Urothelium cell line (cell line): ENCODE results near the gene NRG3.

Experiments used
- DNase-seq: peaks from one replicate; pipeline ENCODE4 v3.0.0; 2011; ENCODE audit warnings: low spot score, mixed read lengths
- FAIRE-seq: peaks from 2 replicates; lab custom pipeline; 2011; peaks lifted over from hg19 to GRCh38; lab: Jason Lieb, UNC

Gene NRG3

DNA sequence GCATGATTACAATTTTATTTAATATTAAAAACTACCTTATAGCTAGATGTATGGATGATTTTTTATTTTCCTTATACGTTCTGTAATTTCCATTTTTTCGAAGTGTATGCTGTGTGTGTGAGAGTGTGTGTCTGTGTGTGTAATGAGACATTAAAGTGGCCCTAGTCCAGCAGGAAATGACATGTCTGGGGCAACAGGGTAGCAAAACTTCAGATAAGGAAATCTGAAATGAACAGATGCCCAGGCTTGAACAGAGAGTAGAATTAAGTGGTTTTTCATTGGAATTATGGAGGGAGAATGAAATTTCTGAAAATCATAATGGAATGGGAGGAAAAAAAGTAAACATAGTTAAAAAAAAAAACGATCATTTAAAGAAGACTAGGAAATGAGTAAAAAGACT, 200.6 kb downstream of the NRG3 start:
- FAIRE-seq (no peak), DNase-seq (no peak)

DNA sequence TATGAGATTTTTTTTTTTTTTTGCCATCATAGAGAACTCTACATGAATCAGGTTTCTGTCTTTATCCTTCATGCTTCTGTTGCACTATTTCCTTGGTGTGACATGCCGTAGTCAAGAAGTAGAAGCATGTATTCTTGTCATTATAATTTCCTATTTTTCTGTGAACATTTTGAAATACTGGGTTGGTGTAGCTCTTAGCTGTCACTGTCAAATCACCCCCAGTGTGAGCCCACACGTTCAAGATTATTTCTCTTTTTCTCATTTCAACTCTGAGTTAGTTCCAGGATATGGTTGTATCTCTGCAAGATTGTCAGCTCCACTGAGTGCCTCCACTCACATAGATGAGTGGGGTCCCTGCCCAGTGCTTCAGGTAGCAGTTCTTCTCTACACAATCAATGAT, 209.5 kb downstream of the NRG3 start:
- no peak for FAIRE-seq
- DNase-seq = no peak

DNA sequence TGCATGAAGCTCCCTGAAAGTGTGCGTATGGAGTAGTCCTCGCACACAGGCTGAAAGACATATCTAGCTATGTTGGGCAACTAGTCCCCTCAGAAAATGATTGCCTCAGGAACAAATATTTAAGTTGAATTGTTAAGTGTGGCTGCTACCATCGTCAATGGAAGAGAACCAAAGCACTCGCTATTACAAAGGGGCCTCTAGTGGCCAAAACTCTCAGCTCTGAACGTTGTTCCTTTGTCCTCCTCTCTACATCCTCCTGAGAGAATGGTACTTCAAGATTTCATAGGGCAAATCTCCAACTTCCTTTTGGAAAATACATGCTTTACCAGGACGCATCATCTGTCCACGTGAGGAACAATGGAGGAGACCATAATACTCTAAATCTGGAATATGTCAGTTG, 209.9 kb downstream of the NRG3 start:
- DNase-seq (no peak), FAIRE-seq (no peak)

DNA sequence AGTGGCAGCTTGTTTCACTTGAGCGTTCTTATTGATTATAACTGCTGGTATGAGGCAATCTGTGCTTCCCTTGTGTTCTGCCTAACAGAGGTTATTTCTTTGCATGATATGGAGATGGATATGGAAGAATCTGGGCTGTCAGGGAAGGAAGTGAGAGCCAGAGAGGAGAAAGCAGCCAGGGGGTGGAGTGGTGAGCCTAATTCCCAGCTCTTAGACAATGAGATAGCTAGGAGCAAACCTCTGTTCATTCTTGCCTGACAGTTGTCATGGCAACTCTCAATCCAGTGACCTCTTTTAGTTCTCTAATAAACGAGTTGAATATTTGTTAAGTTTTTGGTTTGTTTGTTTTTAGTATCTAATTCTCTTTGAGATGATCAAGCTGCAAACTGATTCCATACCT, 214.3 kb downstream of the NRG3 start:
- FAIRE-seq = no peak
- DNase-seq = no peak

DNA sequence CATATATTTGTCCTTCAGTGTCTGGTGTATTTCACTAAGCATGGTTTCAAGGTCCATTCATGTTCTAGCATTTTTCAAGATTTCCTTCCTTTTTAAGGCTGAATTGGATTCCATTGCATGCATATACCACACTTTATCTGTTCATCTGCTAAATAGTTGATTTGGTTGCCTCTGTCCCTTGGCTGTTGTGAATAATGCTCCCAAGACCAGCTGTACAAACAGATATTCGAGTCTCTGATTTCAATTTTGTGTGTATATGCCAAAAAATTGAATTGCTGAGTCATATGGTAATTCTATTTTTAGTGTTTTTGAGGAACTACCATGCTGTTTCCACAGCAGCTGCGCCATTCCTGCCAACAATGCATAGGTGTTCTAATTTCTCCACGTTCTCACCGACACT, 216.4 kb downstream of the NRG3 start:
- no peak for DNase-seq
- FAIRE-seq = no peak

DNA sequence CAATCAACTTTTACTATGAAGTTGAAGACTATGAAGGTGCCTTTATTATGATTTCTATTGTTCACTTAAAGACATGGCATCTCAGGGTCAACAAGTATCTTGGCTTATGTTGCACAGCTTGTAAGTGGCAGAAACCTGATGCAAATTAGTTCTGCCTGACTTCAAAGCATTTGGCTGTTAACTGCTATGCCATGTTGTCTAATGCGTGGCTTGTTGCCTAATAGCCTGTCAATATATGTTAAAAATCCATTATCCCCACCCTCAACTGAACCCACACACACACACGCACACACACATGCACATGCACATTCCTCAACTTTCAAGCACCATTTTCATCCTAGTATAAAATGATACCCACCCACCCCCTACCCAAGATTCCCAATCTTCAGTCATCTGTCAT, 217.1 kb downstream of the NRG3 start:
- no peak for FAIRE-seq
- no peak for DNase-seq

DNA sequence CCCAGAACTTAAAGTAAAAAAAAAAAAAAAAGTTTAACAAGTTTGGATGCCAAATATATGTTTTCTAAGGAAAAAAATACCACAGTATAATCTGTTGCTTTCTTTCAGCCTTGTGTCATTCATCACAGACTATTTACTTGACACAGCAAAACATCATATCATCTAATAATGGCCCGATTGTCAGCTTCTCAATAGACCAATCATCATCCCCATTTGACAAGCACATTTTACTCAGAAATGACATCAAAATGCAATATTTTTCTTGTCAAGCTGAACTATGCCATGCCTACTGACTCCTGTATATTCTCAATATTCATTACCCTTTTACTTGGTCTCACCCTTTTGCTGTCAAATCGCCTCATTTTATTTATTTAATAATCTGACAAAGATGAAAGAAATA, 249.7 kb downstream of the NRG3 start:
- FAIRE-seq = no peak

DNA sequence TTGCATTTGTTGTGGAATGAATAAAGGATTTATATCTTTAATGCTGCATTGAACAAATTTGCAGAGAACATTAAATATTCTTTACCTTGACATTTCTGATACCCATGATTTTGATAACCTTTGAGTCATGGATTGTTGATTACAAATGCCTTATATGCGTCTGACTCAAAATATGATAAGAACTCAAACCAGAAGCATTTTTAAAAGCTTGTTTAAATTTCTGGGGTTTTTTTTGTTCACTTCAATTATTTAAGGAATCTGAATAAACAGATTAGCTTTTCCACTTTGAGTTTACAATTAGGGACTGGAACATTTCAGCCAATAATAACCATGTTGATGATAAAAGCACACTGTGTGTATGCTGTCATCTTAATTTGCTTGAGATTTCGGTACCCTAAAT, 253.5 kb downstream of the NRG3 start:
- no peak for FAIRE-seq

More for the DNA sequence above, 249.7 kb downstream of the NRG3 start:
- DNase-seq = no peak

DNA sequence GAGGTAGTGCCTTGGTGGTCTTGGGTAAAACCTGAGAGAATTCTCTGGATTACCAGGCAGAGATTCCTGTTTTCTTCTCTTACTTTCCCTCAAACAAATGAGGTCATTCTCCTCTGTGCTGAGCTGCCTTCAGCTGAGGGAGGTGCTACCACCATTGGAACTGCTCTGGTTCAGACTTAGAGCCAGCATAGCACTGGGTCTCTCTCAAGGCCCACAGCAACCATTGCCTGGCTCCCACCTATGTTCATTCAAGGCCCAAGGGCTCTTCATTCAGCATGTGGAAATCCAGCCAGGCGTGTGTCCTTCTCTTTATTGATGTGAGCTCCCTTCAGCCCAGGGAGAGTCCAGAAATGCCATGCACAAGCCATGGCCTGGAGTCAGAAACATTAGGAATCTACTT, 261.1 kb downstream of the NRG3 start:
- no peak for FAIRE-seq

More for the DNA sequence above, 253.5 kb downstream of the NRG3 start:
- no peak for DNase-seq

DNA sequence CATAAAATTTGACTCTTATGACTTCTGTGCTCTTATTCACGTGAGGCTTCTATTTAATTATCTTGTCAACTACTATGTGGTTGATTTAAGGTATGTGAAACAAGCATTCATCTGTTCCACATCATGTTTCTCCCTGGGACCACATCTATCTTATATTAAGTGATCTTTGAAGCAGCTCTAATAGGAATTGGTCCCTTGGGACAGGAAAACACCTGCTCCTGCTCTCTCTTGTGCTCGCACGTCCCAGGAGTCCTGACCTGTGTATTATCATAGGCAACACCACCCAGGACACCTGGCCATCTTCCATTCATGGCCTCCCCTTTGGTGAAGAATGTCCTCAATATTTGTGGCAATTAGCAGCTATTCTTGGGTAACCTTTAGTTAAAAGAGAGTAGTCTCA, 269.2 kb downstream of the NRG3 start:
- no peak for FAIRE-seq
- no peak for DNase-seq

More for the DNA sequence above, 261.1 kb downstream of the NRG3 start:
- DNase-seq = no peak

DNA sequence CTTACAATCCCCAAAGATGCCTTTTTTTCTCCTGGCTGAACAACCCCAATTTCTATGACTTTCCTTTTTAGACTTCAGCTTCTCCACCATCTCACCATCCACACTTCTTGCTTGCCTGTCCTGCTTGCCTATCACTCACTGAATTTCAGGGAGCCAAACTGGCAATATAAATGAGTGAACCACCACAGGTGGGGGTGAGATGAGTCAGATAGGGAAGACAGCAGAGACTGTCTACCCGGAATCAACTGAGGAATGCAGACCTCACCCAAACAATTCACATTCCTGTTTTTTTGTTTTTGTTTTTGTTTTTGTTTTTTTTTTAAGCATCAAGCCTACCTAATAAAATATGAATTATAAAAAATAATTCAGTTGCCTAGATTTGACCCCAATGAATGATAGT, 273.8 kb downstream of the NRG3 start:
- DNase-seq (peak; percentile 63), FAIRE-seq (no peak)

DNA sequence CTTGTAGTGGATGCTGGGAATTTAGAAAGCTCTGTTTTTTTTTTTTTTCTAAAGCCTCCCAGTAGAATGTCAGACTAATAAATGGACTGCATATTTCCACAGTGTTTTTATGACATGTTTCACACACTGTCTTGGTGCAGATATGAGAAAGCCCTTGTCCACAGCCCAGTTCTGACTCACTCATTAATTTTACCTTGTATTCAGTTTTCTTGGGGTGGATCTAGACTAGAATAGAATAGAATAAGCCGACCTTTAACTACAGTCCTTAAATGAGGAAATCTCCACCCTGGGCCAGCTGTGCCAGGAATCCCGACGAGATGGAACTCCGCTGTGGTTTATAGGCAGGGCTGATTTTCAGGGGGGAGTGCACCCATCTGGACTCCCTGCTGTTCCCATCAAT, 274.7 kb downstream of the NRG3 start:
- FAIRE-seq = no peak
- no peak for DNase-seq

DNA sequence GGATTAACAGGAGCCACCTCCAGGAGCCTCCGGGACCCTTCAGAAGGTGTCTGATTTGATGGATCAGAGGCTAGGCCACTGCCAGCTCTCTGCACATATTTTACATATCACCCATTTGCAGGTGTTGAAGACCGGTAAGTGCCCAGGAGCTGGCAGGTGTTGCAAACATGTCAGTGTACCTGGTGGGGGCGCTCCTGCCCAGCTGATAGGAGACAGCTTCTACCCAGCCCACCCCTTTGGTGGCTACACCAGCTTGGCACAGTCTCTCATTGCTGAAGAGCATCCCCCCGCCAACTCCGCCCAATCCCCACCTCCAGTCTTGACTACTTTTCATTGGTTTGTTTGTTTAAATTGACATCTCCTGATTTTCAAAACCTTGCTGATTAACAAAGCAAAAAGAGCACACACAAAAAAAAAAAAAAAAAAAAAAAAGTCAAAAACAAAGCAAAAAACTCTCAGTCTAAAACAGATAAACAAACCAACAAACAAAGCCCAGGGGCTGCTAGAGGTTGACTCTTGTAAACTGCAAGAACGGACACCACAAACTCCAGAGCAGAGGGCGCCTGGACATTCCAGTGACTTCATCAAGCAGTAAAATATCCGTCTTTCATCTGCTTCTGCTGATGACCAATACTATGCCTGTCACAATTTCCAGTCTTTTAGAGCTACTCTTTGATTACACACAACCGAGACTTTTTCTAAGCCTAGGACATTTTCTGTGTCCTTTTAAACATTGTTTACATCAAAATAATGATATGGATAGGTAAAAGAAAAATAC, 275.3 kb downstream of the NRG3 start:
- FAIRE-seq = no peak
- DNase-seq = peak; percentile 14

DNA sequence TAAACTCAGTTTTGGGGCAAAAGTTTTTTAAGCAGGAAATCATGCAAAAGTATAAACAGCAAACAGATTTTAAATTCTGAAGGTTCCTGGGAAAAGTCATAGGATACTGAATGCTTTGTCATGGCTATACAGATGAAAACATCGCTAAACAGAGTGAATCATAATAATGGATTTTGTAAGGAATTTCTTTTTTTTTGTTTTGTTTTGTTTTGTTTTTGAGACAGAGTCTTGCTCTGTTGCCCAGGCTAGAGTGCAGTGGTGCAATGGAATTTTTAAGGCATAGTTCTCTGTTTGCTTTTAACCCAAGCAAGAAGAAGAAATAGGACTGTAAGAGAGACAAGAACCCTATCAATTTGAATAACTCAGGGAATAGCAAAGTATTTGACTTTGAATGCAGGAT, 285.3 kb downstream of the NRG3 start:
- FAIRE-seq (no peak), DNase-seq (no peak)

DNA sequence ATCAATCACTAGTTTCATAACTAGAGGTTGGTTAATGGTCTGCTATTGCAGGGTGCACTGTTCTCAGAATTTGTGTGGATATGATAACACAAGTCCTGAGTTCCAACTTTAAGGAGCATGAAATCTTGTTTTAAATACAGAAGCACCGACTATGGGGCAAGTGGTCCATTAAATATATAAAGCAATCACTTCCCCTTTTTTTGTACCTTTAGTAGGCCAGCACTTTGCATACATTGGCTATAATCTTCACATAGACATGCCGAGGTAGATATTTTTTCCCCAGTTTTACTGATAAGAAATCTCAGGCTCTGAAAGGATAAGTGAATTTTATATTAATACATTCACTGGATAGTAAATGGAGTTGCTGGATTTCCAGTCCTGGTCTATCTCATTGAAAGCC, 286.3 kb downstream of the NRG3 start:
- FAIRE-seq (no peak), DNase-seq (no peak)

DNA sequence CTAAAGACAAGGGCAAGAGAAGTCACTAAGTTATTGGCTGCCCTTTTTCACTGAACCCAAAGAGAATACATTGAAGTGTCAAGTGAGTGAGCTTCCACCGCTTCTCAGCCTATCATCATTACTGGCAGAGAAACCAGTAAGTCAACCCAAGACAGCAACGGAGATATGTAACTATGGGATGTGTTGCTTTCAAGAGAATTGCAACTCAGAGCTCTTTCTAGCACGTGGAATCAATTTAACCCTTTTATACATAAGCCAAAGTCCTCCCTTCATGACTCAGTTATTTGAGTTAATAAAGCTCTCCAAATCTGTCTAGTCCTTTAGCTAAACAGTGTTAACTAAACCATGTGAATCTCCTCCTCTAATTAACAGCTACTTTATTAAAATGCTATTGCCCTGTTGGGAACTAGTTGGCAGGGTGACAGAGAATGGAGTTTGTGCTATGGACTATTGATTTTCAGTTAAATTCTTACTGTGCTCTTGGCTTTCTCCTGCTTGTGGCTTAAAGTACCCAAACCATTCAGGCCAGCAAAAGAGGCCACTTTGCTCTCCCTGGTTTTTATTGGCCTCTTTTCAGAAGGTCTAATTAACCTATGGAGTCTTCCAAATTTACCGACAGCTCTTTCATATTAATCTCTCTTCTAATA, 287.7 kb downstream of the NRG3 start:
- no peak for DNase-seq

DNA sequence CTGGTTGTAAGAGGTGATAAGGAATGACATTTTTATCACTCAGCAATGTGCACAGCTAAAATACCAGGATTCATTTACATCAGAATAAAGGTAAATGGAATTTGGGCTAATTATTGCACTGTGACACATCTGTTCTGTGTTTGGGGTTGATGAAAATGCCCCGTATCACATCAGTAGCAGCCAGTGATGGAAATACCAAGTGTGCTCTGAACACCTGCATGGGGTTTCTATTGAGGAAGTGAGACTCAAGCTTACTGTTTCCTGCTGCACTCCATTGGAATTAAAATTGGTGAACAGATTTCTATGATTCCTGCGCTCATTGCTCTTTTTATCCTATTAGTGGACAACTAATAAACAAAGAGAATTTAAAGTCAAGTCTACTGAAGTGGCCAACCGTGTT, 296.9 kb downstream of the NRG3 start:
- DNase-seq (no peak), FAIRE-seq (no peak)

More for the DNA sequence above, 287.7 kb downstream of the NRG3 start:
- FAIRE-seq = no peak

DNA sequence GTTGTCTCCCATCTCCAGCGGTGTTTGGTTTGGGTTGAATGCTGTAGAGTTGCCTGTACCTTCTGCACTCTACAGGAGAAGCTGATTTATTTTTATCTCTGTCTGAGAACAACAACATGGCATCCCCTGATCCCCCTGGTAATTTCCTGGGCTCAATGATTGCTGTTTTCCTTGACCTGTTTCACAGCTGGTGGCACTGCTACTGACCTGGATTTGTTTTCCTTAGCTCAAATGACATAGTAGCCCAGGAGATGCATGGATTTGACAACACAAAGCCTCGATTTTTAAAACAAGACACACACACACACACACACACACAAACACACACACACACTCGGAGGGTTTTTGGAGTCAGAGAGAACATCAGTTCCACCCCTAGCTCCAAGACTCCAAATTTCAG, 301.6 kb downstream of the NRG3 start:
- DNase-seq (no peak), FAIRE-seq (no peak)

DNA sequence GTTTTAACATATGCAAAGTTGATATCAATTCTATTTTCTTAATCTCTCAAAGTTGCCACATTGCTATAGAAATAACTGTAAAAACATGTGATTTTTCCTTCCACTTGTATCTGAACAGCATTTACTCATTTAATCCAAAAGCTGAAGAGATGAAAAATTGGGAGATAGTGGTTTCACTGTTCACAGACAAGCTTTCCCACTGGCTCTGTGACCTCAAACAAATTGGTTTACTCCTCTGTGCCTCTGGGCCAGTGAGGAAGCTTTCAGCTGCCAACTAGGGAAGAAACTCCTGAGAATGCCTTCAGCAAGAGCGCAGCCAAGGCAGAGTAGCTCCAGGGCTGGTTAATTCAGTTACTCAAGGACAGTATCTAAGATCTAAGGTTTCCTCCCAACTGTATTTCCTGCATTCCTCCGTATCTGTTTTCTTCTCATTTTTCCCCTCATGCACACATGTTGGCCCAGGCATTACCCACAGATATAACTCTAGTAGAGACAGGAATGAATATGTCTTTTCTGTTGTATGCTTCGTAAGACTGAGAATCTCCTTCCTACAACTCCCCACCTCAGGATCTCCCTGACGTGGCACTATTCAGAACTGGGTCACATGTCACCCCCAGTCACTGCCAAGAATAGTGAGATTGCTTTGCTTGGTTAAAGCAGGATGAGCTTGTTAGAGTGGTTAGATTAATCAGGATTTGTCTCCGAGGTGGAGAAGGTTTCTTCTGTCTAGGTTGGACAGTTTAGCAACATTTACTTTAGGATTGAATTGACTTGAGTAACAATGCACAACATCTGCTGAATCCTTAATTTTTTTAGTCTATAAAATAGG, 315.7 kb downstream of the NRG3 start:
- DNase-seq = no peak

DNA sequence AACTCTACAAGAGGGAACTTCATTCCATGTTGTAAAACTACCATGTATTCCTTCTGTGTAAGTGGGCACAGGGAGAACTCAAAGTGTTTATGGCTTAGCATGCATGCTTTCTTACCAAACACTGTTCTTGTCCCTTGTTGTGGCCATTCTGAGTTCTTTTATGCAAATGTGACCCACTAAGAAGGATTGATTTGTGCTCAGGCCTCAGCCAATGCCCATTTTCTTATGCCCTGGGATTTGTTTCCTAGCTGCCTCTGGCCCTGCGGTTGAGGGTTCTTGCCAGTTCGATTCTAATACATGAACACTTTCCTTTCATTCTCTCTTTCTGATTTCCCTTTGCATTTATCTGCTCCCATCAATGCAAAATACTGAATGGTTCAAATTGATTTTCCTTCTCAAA, 316.7 kb downstream of the NRG3 start:
- FAIRE-seq (peak; percentile 85), DNase-seq (no peak)

More for the DNA sequence above, 315.7 kb downstream of the NRG3 start:
- FAIRE-seq = no peak

DNA sequence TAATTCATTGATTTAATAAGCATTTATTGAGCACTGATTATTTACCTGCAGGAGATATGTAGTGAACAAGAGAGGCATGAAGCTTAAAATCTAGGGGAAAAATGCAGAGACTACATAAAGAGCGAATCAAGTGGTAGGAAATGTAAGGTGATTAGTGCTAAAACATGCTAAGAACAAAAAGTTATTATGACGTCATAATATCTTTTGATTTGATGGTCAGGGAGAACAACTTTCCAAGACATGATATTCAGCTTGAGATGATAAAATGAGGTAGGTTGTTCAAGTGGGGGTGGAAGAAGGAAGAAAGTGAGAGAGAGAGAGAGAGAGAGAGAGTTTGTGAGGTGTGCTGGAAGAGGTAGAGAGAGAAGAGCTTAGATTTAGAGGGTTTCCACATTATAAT, 317.7 kb downstream of the NRG3 start:
- FAIRE-seq = no peak
- no peak for DNase-seq

DNA sequence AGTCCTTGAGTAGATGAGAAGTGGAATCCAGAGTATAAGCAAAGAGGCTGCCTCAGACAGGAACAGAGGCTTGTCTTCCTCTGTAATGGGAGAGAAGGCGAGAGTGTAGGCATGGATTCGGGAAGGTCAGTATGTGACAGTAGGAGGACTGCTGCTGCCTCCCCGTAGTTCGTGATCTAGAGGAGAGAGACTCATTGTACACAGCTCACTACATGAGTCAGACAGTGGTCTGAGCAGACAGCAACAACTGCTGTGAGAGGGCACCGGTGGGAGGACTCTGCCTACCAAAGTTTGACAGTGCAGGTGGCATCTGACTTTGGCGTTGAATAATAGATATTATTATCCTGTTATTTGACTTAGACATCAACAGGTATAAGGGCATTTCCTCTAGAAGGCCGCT, 319.4 kb downstream of the NRG3 start:
- FAIRE-seq = no peak
- DNase-seq = no peak
